GM12872 (cell line): Measurements from ENCODE around the gene NCOA1.

Source experiments
- TF ChIP-seq, protein P1 (sequence below): IDR thresholded peaks from 3 replicates; pipeline ENCODE4 v1.5.1; 2011; ENCODE audit warnings: low read depth, mild to moderate bottlenecking, low read length, moderate library complexity; ENCODE audit not compliant: insufficient read depth

Gene NCOA1

GRCh38 chr2:24744356-24744755 lies 253.3 kb downstream of the NCOA1 start:
- TF ChIP-seq, protein P1, sequence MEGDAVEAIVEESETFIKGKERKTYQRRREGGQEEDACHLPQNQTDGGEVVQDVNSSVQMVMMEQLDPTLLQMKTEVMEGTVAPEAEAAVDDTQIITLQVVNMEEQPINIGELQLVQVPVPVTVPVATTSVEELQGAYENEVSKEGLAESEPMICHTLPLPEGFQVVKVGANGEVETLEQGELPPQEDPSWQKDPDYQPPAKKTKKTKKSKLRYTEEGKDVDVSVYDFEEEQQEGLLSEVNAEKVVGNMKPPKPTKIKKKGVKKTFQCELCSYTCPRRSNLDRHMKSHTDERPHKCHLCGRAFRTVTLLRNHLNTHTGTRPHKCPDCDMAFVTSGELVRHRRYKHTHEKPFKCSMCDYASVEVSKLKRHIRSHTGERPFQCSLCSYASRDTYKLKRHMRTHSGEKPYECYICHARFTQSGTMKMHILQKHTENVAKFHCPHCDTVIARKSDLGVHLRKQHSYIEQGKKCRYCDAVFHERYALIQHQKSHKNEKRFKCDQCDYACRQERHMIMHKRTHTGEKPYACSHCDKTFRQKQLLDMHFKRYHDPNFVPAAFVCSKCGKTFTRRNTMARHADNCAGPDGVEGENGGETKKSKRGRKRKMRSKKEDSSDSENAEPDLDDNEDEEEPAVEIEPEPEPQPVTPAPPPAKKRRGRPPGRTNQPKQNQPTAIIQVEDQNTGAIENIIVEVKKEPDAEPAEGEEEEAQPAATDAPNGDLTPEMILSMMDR, result no peak

- TF ChIP-seq, protein P1, result no peak
Measured at GRCh38 chr2:24745825-24746224, 254.8 kb downstream of the NCOA1 start.

DNA sequence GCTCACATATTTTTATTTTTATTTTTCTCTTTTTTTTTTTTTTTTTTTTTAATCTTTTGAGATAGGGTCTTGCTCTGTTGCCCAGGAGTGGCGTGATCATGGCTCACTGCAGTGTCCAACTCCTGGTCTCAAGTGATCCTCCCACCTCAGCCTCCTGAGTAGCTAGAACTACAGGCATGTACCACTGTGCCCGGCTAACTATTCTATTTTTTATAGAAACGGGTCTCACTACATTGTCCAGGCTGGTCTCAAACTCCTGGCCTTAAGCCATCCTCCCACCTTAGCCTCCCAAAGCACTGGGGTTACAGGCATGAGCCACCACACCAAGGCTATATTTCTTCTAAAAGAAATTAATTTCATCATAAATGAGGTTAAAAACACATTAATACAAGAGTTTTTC lies 256.2 kb downstream of the NCOA1 start:
- TF ChIP-seq, protein P1, result no peak

GRCh38 chr2:24749069-24749691 lies 258.1 kb downstream of the NCOA1 start:
- TF ChIP-seq, protein P1, result no peak

- TF ChIP-seq, protein P1, result no peak
Measured at GRCh38 chr2:24754985-24755705, 264.1 kb downstream of the NCOA1 start.

DNA sequence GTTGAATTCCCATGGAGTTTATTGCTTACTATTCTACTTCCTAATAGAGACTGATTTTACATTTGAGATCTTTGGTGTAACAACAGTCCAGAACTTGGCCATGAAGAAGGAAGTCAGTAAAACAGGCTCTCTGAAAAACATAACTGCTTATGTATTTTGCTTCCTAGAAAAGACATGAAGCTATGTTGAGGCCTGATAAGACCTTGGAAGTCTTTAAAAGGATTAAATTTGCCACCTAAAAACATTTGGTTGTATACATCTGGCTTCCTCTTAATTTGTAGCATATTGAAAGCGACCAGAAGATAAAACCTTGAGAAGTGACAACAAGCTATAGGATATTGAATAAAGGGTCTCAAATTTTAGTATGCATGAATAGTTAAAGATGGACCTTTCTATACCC lies 265.7 kb downstream of the NCOA1 start:
- TF ChIP-seq, protein P1, result no peak

DNA sequence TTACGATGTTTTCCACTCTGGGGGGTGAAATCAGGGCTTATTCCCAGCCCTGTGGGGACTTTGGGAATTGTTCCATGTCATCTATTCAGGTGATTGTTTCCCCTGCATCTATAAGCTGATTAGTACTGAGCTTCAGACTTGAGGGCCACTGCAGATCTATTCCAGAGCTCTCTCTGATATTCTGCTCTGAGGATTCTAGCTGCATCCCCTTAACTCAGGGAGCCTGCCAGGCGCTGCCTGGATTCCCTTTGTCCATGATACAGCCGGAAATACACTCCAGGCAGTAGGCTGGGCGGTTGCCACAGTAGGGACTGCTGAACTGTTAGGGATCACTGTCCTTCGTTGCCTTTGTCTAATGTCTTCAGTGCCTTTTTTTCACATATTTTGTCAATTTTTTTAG lies 270.8 kb downstream of the NCOA1 start:
- TF ChIP-seq, protein P1, result no peak
